H1 (cell line): ENCODE results near the gene AP1G2. TPM values are rescaled to one million over a fixed set of nuclear protein-coding genes. Genes with fewer than 3 reads are reported as not detected.

ENCODE experiments used
- CBX5 ChIP-seq: fragments of 300-800, 300-1000 bp; sonication (generic); IDR thresholded peaks from 2 replicates; pipeline ENCODE4 v1.7.1; 2016; ENCODE audit warnings: antibody characterized with exemption, low read length, low read depth
- CREB1 ChIP-seq: IDR thresholded peaks from 2 replicates; pipeline ENCODE4 v1.6.1; 2012; ENCODE audit warnings: inconsistent platforms
- EP300 ChIP-seq, 2 experiments: IDR thresholded peaks; 1 replicate in 1 of 2; 2 replicates in 1 of 2; pipeline ENCODE4 v1.6.1; 2011 to 2012; ENCODE audit warnings: low read depth in 2 of 2, low read length in 2 of 2, mild to moderate bottlenecking in 2 of 2, borderline replicate concordance in 1 of 2, inconsistent platforms in 1 of 2, moderate library complexity in 1 of 2
- FOSL1 ChIP-seq: IDR thresholded peaks from 2 replicates; pipeline ENCODE4 v1.6.1; 2011; ENCODE audit warnings: mild to moderate bottlenecking, low read depth, low read length, moderate library complexity; ENCODE audit not compliant: insufficient read depth
- GTF2F1 ChIP-seq: IDR thresholded peaks from 2 replicates; pipeline ENCODE4 v1.6.1; 2012; ENCODE audit warnings: low read depth, low read length, improper control_type of control experiment, borderline replicate concordance
- HDAC2 ChIP-seq, 2 experiments: fragments of 300-600 bp in 1 of 2; sonication (generic) in 1 of 2; IDR thresholded peaks; 2 replicates each; pipeline ENCODE4 v1.6.1; 2011 to 2012; ENCODE audit warnings: low read depth in 2 of 2, low read length in 2 of 2, mild to moderate bottlenecking in 2 of 2, moderate library complexity in 2 of 2, borderline replicate concordance in 1 of 2, inconsistent platforms in 1 of 2
- HDAC6 ChIP-seq: IDR thresholded peaks from one replicate; pipeline ENCODE4 v1.7.1; 2012; ENCODE audit warnings: low read depth, mild to moderate bottlenecking, inconsistent platforms, low read length, moderate library complexity
- POLR2A ChIP-seq, 2 experiments: IDR thresholded peaks; 1 replicate in 1 of 2; 2 replicates in 1 of 2; pipeline ENCODE4 v1.6.1; 2011; ENCODE audit warnings: low read depth in 2 of 2, low read length in 2 of 2, mild to moderate bottlenecking in 2 of 2; ENCODE audit errors: control extremely low read depth in 1 of 2
- POU5F1 ChIP-seq: IDR thresholded peaks from 2 replicates; pipeline ENCODE4 v1.6.1; 2011; ENCODE audit warnings: low read depth, mild to moderate bottlenecking, low read length, moderate library complexity
- RAD21 ChIP-seq, 2 experiments: IDR thresholded peaks in 1 of 2; conservative IDR thresholded peaks in 1 of 2; 2 replicates each; pipeline ENCODE4 v1.6.1; 2011; ENCODE audit warnings: low read depth in 2 of 2, low read length in 2 of 2, improper control_type of control experiment in 1 of 2, inconsistent platforms in 1 of 2, mild to moderate bottlenecking in 1 of 2, moderate library complexity in 1 of 2
- SIRT6 ChIP-seq: IDR thresholded peaks from one replicate; pipeline ENCODE4 v1.7.1; 2012; ENCODE audit warnings: low read length, inconsistent platforms
- SP2 ChIP-seq: IDR thresholded peaks from 2 replicates; pipeline ENCODE4 v1.6.1; 2012; ENCODE audit warnings: mild to moderate bottlenecking, low read length, inconsistent platforms
- polyA plus RNA-seq, 7 experiments: library from polyadenylated mRNA; depleted of rRNA in 3 of 7; stranded (reverse) in 5 of 7; unstranded in 2 of 7; fragments of >200 nt in 5 of 7; fragments of 200-250 nt in 2 of 7; gene quantifications; 1 replicate in 5 of 7; 2 replicates in 1 of 7; 4 replicates in 1 of 7; pipeline versions ENCODE4 v1.2.1 to v1.2.3, GENCODE V29; 2011 to 2013; ENCODE audit warnings: missing spikeins in 2 of 7, mixed read lengths in 2 of 7
- total RNA-seq: library from RNA; stranded (reverse); fragmentation: NEBNext Ultra II Directional; extraction: Animal tissue kit (Norgen Biotek cat#: 25700); gene quantifications from 2 replicates; pipeline ENCODE4 v1.2.1, GENCODE V29; 2021

The AP1G2 gene
- total and polyA plus RNA-seq, 2 of the 8 experiments (the other 6 are each of a cell fraction or from before 2014, with no cell fraction given) = 70.9 to 134 TPM

DNA sequence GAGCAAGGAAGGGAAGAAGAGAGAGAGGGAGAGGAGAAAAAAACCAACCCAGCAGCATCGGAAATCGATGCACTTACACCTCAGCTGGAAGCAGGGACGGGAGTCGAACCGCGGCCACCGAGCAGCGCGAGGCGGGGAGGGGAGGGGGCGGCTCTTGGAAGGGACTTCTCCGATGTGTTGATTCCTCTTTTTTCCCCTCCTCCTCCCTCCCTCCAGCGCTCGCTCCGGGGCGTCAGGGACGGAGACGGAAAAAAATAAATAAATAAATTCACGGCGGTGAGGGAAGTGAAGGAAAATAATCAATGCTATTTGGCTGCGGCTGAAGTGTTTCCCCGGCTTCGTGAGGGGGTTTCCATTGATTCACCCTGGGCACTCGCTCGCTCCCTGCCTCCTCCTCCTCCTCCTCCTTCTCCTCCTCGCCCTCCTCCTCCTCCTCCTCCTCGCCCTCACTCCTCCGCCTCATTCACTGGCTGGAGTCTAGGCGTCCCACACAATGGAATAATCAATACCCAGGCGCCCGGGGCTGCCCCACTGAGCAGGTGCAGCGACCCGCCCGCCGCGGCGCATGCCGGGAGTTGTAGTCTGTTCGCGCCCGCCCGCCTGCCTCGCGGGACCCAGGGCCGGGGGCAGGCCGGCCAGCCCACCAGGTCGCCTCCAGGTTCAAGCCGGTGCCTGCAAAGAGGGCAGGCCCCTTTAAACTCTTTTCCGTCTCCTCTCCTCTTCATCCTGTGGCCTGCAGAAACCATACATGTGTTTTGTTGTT is 16.1 kb downstream of the AP1G2 start, which contains the start of gene ZFHX2 (continued):
- TF ChIP-seq RAD21 (IDR thresholded peaks at IDR 0.05 in 1 of 2, conservative IDR thresholded peaks at IDR 0.05 in 1 of 2; ENCODE audit: low read depth in 2 of 2, low read length in 2 of 2) (no peak; a peak in 1 of 4 replicates), CBX5 (no peak), POLR2A (IDR thresholded peaks at IDR 0.05; ENCODE audit: control extremely low read depth in 1 of 2, low read depth in 2 of 2, low read length in 2 of 2) (peak; percentile 64 to 87), HDAC2 (IDR thresholded peaks at IDR 0.05; ENCODE audit: borderline replicate concordance in 1 of 2, low read depth in 2 of 2, low read length in 2 of 2) (0 out of 4 replicates have a peak, but pooled peaks of 1 of the 2 experiments have one; percentile 67), HDAC6 (no peak), FOSL1 (no peak), EP300 (IDR thresholded peaks at IDR 0.05; ENCODE audit: borderline replicate concordance in 1 of 2, low read depth in 2 of 2, low read length in 2 of 2) (0 out of 3 replicates have a peak, but pooled peaks of 1 of the 2 experiments have one; percentile 34), SIRT6 (no peak), POU5F1 (no peak), SP2 (no peak), GTF2F1 (no peak), CREB1 (peak; percentile 7; the same call in 1 of the 2 replicates)
